A673 (cell line): Measurements from ENCODE around the gene ODAPH. TPM values are rescaled to one million over a fixed set of nuclear protein-coding genes. Genes with fewer than 3 reads are reported as not detected.

ENCODE experiments used
- BruUV-seq: library from RNA; stranded (reverse); fragments of 400-500 nt; replicated peaks from 2 replicates; lab custom pipeline; 2021; lab: Mats Ljungman, UMichigan
- CTCF ChIA-PET: fragments of 300-600 bp; sonication (Branson Sonifier 250); formaldehyde crosslinking; loops from one replicate; lab custom pipeline; 2022; ENCODE audit warnings: antibody characterized with exemption; lab: Charles Lee
- POLR2A ChIA-PET: fragments of 300-600 bp; sonication (Branson Sonifier 250); formaldehyde crosslinking; loops from one replicate; lab custom pipeline; 2022; ENCODE audit warnings: antibody characterized with exemption; ENCODE audit not compliant: low non-redundant PET; lab: Charles Lee
- DNase-seq: peaks from one replicate; pipeline ENCODE4 v3.0.0-alpha.2; 2015; ENCODE audit warnings: low spot score
- H3K27ac ChIP-seq: fragments of 200-600 bp; sonication (generic); 2 replicates; pipeline ENCODE4 v1.5.1; 2016; ENCODE audit warnings: mixed run types, low read depth, mild to moderate bottlenecking, mixed read lengths, antibody characterized with exemption, low read length; ENCODE audit not compliant: poor library complexity, severe bottlenecking
- H3K27me3 ChIP-seq: fragments of 200-600 bp; sonication (generic); replicated peaks from 2 replicates; pipeline ENCODE4 v1.6.1; 2017; ENCODE audit warnings: mixed run types, low read depth, mild to moderate bottlenecking, mixed read lengths, antibody characterized with exemption, low read length; ENCODE audit not compliant: insufficient read depth, poor library complexity
- H3K36me3 ChIP-seq: fragments of 200-600 bp; sonication (generic); 2 replicates; pipeline ENCODE4 v1.6.1; 2016; ENCODE audit warnings: mixed run types, mild to moderate bottlenecking, mixed read lengths, antibody characterized with exemption, low read length; ENCODE audit not compliant: insufficient read depth, poor library complexity, severe bottlenecking
- H3K4me1 ChIP-seq: fragments of 200-600 bp; sonication (generic); 2 replicates; pipeline ENCODE4 v1.6.1; 2017; ENCODE audit warnings: mixed run types, mild to moderate bottlenecking, mixed read lengths, antibody characterized with exemption, low read length; ENCODE audit not compliant: insufficient read depth, poor library complexity, severe bottlenecking
- H3K4me3 ChIP-seq: fragments of 200-600 bp; sonication (generic); 2 replicates; pipeline ENCODE4 v1.5.1; 2016; ENCODE audit warnings: low read depth, mixed run types, mild to moderate bottlenecking, mixed read lengths, low read length; ENCODE audit not compliant: poor library complexity, severe bottlenecking
- H3K9me3 ChIP-seq: fragments of 200-600 bp; sonication (generic); 2 replicates; pipeline ENCODE4 v1.6.1; 2016; ENCODE audit warnings: mixed run types, low read depth, mild to moderate bottlenecking, mixed read lengths, antibody characterized with exemption, low read length; ENCODE audit not compliant: poor library complexity, severe bottlenecking
- CTCF ChIP-seq: fragments of 300-800, 200-600 bp; sonication (generic); conservative IDR thresholded peaks from 2 replicates; pipeline ENCODE4 v1.5.1; 2017; ENCODE audit warnings: low read depth, mild to moderate bottlenecking, antibody characterized with exemption, low read length, moderate library complexity, mixed read lengths
- EZH2 ChIP-seq: fragments of 200-600 bp; sonication (generic); IDR thresholded peaks from 2 replicates; pipeline ENCODE4 v1.6.1; 2017; ENCODE audit warnings: borderline replicate concordance, low read depth, mild to moderate bottlenecking, mixed read lengths, antibody characterized with exemption, low read length; ENCODE audit not compliant: poor library complexity, severe bottlenecking
- intact Hi-C: fragments of 100-400 bp; cut with micrococcal nuclease; formaldehyde crosslinking; loops from one replicate; pipeline ENCODE4 v1.10.0; 2022; ENCODE audit not compliant: unreplicated experiment
- total RNA-seq: library from RNA; stranded (reverse); gene quantifications from 2 replicates; pipeline ENCODE4 v1.2.3, GENCODE V29; 2021

ODAPH gene
- total RNA-seq, 1 experiment from 2014 or later: not detected

DNA sequence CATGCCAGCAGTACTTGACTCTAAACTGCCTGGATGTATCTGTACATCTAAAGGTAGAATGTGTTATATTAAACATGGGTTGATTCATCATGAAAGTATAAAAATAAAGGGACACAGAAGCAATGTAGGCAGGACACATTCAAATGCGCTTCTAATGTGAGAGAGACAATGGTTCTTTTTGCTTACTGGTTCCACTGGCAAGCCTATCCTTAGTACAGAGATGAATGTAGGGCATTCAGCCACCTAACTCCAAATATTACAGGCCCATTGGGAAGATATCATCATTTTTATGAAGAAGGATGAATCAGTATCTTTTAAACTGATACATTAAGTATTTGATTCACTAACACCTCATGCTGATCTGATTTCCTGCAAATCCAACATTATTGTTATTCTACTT lies 56.4 kb downstream of the ODAPH start:
- intact Hi-C loops: no loop called here
- DNase-seq: no peak
- ChIA-PET POLR2A (no interaction called here), CTCF (no interaction called here)
- no peak overlapping the region for H3K4me3 ChIP-seq
- no peaks in the 10 kb centered on the region for H3K27me3 ChIP-seq
- no peak overlapping the region for H3K27ac ChIP-seq
- BruUV-seq: no TSS peak
- no peaks in the 10 kb centered on the region for H3K36me3 ChIP-seq
- H3K9me3 ChIP-seq: no peaks in the 10 kb centered on the region
- no peaks in the 10 kb centered on the region for H3K4me1 ChIP-seq
- TF ChIP-seq CTCF (no peak), EZH2 (no peak)

Other genes with a start within 250 kb of the ODAPH start
- 24.2 and 36.0 TPM in 2 replicates for gene RCHY1, start 41.7 kb upstream of the ODAPH start, total RNA-seq
- 11.4 and 13.7 TPM in 2 replicates for gene THAP6, start 41.6 kb upstream of the ODAPH start, total RNA-seq
- gene CDKL2, start 74.5 kb downstream of the ODAPH start, total RNA-seq: 1.5 and 1.6 TPM in 2 replicates
- gene G3BP2, start 117.3 kb downstream of the ODAPH start, total RNA-seq: 104 and 124 TPM in 2 replicates
- 35.6 and 36.1 TPM in 2 replicates for gene USO1, start 168.5 kb downstream of the ODAPH start, total RNA-seq